Activated CD8-positive, alpha-beta memory T cell treated with anti-CD3 and anti-CD28 coated beads, Interleukin-2, amount 50 U/mL, for 1 hour (primary cell): ENCODE measurements around the gene GALNT17.

Source experiments
- DNase-seq: peaks from one replicate; pipeline ENCODE4 v3.0.0-alpha.2; 2020; ENCODE audit errors: extremely low read depth

GALNT17 gene

DNA sequence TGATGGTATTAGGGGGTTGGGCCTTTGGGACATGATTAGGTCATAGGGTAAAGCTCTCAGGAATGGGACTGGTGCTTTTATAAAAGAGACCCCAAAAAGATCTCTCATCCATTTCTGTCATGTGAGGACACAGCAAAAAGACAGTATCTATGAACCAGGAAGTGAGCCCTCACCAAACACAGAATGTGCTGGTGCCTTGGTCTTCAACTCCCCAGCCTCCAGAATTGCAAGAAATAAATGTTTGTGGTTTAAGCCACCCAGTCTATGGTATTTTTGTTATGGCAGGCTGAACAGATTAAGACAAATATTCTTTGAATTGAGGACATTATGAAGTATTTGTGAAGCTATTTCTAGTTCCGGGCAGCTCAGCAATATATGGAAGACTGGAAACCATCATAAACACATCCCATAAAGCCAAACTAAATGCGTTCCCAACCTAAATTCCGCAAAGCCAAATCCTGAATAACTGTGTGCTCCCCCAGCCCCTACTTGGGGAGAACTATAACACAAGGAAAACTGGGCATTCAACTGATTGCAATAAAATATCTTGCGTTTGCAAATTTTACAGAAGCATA is 153.7 kb downstream of the GALNT17 start:
- no peak for DNase-seq

DNA sequence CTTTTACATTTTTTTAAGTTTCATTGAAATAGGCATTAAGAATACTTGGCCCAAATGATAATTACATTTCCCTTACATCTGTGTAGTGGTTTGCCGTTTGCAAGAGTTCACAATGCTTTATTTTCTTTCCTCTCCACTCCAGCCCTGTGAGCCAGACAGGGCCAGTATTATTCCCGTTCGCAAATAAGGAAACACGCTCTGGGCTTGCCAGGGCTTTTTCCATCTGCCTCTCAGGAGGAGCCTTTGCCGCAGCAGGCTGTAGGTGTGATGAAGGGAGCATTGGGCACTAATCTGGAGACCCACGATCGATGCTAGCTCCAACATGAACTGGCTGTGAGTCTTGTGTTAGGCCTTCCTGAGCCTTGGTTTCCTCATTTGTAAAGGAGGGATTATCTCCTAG is 154.4 kb downstream of the GALNT17 start:
- no peak for DNase-seq

GRCh38 chr7:71286924-71287323 is 155.0 kb downstream of the GALNT17 start:
- DNase-seq: no peak

DNA sequence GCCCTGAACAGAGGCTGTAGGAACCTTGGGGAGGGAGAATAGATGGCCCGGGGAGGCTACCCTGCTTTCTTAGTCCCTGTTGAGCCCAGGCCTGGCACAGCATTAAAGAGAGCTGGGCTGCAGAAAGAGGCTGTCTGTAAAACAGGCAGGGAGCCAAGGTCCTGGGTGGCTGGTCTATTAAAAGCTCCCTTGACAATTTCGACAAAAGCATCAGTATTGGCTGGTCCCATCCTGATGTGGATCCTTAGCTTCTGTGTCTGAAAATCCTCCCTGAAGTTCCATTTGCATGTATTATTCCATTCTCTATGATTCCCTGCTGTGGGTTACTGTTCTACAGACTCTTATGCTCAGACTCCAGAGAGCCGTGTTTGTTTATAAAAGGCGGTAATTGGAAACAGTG is 158.5 kb downstream of the GALNT17 start:
- no peak for DNase-seq

DNA sequence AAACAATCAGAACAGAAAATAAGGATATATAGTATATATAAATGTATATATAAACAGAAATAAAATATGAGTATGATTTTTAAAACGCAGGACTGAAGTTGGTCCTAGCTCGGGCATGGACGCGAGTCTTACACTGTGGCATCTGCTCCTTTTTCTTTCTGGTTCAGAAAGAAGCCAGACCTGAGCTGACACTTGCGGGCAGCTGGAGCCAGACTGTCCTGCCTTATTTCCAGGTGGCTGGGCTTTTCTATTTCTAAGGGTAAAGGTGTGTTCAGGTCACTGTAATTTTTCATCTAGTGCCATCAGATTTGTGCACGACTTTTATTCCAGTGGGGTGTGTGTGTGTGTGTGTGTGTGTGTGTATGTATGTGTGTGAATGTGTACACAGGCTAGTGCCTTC is 166.4 kb downstream of the GALNT17 start:
- no peak for DNase-seq

DNA sequence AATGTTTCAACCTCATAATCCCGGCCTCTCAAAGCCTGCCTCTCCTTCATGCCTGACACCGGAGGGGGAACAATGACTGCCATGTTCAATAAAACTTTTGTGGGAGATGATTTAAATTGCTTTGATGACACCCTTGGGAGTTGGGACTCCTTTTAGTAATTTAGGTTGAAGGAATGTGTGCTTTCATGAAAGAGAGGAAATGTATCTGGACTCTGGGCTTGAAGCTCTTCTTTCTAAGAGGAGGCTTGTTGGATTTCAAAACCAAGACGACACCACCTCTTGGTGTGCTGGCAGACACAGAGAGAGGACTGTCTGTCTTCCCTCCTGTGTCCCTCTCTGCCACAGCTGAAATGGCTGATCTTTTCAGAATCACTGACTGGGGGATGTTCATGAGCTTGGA is 168.1 kb downstream of the GALNT17 start:
- DNase-seq: no peak

GRCh38 chr7:71300603-71301002 is 168.7 kb downstream of the GALNT17 start:
- no peak for DNase-seq

GRCh38 chr7:71301167-71301566 is 169.2 kb downstream of the GALNT17 start:
- DNase-seq: no peak

GRCh38 chr7:71303566-71303965 is 171.6 kb downstream of the GALNT17 start:
- DNase-seq: no peak

DNA sequence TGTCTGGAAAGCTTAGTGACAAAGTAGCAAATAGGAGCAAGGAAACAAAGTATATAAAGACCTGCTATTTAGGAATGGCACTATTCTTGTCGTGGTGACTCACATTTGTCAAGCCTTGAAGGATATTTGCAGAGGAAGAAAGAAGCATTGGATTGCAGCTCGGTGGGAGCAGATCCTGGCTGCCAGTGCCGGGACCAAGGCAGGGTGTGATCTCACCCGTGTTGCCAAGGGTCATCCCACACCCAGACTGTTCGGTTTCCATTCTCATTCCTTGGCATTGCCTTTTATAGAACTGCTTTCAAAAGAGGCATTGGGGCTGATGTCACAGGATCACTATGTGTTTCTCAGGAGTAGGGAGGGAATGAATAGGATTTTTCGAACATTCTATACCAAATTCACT is 176.2 kb downstream of the GALNT17 start:
- no peak for DNase-seq

- DNase-seq: no peak
Observed at GRCh38 chr7:71311576-71311975, 179.6 kb downstream of the GALNT17 start.

GRCh38 chr7:71312755-71313490 is 181.0 kb downstream of the GALNT17 start:
- no peak for DNase-seq

DNA sequence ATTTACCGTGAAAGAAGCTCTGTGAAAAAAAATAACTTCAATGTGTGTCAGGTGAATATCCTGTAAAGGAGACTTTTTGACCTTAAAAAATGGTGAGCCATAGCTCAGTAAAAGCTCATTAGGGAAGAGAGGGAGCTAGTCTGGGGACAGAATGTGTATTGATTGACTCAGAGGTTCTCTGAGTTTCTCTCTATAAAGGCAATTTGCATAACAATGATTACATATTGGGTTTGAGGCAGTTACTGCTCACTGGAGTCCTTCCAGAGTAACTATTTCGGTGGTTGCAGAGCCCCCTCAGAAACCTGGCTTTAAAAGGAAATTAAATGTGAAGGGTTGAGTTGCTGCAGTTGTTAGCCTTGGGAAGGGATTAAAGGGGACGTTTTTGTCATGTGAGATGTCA is 181.6 kb downstream of the GALNT17 start:
- DNase-seq: no peak

GRCh38 chr7:71320916-71321315 is 189.0 kb downstream of the GALNT17 start:
- no peak for DNase-seq

GRCh38 chr7:71322201-71322600 is 190.3 kb downstream of the GALNT17 start:
- no peak for DNase-seq

DNA sequence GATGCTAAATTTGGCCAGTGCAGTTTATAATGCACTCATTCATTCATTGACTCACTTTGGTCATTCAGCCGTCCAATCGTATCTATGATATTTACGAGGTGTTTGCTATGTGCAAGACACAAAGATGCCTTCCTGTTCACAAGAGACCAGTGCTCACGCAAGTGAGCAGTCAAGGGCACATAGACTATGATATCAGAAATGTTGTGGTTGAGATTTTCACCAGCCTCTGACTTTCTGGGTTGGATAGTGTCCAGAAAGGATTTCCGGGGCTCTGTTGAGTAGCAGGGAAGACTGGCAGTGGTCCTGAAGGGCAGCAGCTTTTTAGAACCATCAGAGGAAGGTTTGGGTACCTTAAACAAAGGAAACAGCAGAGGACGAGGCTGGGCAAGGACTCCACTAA is 191.8 kb downstream of the GALNT17 start:
- DNase-seq: no peak

DNA sequence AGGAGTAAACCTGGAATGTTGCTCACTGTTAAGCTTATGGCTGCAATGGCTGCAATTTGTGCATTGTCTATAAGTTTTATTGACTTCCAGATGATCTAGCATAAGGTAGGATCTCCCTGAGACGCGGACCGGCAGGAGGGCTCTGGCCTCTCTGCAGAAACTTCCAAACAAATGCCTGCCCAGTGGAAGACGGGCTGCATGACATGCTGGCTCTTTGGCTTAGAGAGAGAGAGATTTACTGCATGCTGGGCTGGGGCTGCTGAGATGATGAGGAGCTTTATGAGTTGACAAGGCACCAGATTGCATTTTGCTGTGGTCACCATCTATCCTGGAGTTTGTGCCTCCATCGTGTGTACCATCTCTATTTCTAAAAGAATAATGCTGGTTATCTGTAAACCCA is 193.2 kb downstream of the GALNT17 start:
- DNase-seq: no peak

DNA sequence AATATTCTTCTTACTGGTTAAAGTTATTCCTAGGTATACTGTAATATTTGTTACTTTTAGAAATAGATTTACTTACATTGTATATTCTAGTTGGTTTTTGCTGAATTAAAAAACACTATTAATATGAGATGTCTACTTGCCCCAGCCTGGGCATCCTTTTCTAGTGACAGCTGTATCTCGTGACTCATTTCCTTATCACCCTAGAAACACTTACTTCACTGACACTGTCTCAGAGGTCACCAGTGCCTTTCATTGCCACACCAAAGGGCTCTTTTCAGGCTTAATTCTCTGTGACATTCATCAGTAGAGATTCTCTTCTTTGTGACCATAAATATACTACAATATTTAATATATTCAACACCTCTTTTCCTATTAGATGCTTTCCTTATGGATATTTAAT is 194.7 kb downstream of the GALNT17 start:
- DNase-seq: no peak

DNA sequence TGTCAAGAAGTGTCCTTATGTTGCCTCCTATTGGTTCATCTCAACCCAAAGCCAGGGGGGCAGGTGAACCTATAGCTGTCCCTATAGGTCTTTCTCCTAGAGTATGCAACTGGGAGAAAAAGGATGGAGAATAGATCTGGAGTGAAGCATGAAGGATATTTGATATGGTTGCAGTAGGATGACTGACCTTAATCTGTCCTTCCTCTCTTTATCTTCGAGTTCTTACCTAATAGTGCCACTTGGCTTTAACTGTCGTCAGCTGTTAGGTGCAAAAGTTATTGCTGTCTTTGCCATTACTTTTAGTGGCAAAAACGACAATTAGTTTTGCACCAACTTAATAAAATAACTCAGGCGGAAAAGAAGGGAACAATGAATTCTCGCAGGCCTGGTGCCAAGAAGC is 196.0 kb downstream of the GALNT17 start:
- DNase-seq: no peak

DNA sequence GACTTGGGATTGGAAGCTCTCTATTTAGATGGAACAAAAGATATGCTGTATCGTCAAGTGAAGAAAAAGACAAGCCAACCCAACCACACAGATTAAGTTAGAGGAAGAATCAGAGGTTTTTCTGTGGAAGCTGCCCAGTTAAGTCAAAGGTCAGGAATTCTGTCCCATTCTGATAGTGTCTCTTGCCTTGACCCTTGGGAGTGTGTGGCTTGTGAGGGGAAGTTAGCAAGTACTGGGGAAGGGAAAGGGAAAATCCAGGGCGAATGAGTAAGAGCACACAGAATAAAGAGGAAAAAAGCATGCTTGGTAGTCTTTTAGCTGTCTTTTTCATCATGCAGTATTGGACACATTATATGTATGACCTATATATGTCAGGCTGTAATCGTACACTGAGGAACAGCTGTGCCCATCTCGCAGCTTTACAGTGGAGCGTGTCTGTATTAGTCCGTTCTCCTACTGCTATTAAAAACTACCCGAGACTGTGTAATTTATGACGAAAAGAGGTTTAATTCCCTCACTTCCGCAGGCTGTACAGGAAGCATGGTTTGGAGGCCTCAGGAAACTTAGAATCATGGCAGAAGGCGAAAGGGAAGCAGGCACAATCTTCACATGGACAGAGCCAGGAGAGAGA is 197.2 kb downstream of the GALNT17 start:
- DNase-seq: no peak

- DNase-seq: no peak
Observed at GRCh38 chr7:71332207-71332606, 200.3 kb downstream of the GALNT17 start.

DNA sequence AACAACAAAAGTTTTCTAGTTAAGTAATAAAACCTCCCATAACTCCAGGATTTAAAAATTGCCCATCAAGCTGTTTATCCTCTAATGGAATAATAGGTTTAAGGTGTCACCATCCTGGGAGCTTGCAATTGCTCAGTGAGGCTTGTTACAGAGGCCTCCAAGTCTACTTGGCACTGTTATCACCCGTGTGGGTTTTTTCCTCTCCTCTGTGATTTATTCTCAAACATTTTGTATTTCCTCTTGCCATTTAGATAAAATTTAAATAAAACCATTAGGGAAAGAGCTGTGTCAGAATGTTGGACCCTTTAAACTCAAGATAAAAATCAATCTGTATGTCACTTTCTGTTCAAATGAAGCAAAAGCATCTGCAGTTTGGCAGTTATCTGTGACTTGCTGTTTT is 202.6 kb downstream of the GALNT17 start:
- no peak for DNase-seq

DNA sequence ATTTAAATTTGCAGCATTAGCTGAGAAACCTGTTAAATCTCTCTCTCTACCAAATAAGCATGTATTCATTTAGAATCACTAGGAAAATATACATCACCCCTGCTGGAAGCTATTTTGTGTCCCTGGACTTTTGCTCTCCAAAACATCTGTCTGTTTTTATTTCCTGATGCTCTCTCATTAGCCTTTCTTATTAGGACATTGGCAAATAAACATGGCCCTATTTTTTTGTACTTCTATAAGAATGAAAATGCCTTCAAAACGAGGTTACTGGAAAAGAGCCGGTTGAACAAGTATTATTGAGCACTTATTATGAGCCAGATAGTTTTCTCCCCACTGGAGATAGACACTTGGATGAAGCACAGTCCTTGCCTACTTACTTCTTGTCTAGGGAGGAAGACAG is 206.9 kb downstream of the GALNT17 start:
- DNase-seq: no peak
